GM19395 (cell line): ENCODE results near the gene KIAA1217.

Experiments used
- ATAC-seq: cut with Tn5 transposase; IDR thresholded peaks from one replicate; pipeline ENCODE4 v1.9.1; 2021; ENCODE audit warnings: mild to moderate bottlenecking, moderate library complexity; ENCODE audit not compliant: unreplicated experiment

Gene KIAA1217

GRCh38 chr10:24571870-24572450 is 363.0 kb downstream of the KIAA1217 start:
- ATAC-seq = no peak

GRCh38 chr10:24574161-24574560 is 365.2 kb downstream of the KIAA1217 start:
- ATAC-seq = no peak

GRCh38 chr10:24574578-24575155 is 365.7 kb downstream of the KIAA1217 start:
- ATAC-seq = no peak

GRCh38 chr10:24575481-24576002 is 366.6 kb downstream of the KIAA1217 start:
- no peak for ATAC-seq

GRCh38 chr10:24579448-24579847 is 370.5 kb downstream of the KIAA1217 start:
- ATAC-seq = no peak

- no peak for ATAC-seq
Observed at GRCh38 chr10:24579906-24580305, 371.0 kb downstream of the KIAA1217 start.

GRCh38 chr10:24589265-24589664 is 380.3 kb downstream of the KIAA1217 start:
- no peak for ATAC-seq

GRCh38 chr10:24590697-24591457 is 381.9 kb downstream of the KIAA1217 start:
- no peak for ATAC-seq

- no peak for ATAC-seq
Observed at GRCh38 chr10:24596217-24596930, 387.4 kb downstream of the KIAA1217 start.

- ATAC-seq = no peak
Observed at GRCh38 chr10:24597426-24597825, 388.5 kb downstream of the KIAA1217 start.
